Neural cell (in vitro differentiated cells): ENCODE results near the gene CHCHD3.

Experiments used
- CTCF ChIP-seq: fragments of 450-650 bp; IDR thresholded peaks from 2 replicates; pipeline ENCODE4 v1.5.1; 2014; ENCODE audit warnings: antibody characterized with exemption, mild to moderate bottlenecking, moderate library complexity; ENCODE audit not compliant: poor library complexity, severe bottlenecking
- EP300 ChIP-seq: fragments of 450-650 bp; conservative IDR thresholded peaks from 2 replicates; pipeline ENCODE4 v1.6.1; 2014; ENCODE audit warnings: antibody characterized with exemption, mild to moderate bottlenecking, moderate library complexity; ENCODE audit not compliant: poor library complexity, severe bottlenecking
- EZH2 ChIP-seq: fragments of 200-600, 300-800 bp; shearing (Covaris generic), sonication (generic); IDR thresholded peaks from 2 replicates; pipeline ENCODE4 v1.6.1; 2014; ENCODE audit warnings: antibody characterized with exemption, low read length, borderline replicate concordance, mild to moderate bottlenecking; ENCODE audit not compliant: insufficient read depth, poor library complexity, severe bottlenecking
- REST ChIP-seq: IDR thresholded peaks from 2 replicates; pipeline ENCODE4 v1.6.1; 2012; ENCODE audit warnings: borderline replicate concordance
- SMC3 ChIP-seq: fragments of 450-650 bp; conservative IDR thresholded peaks from 2 replicates; pipeline ENCODE4 v1.6.1; 2014; ENCODE audit warnings: antibody characterized with exemption, mild to moderate bottlenecking, moderate library complexity; ENCODE audit not compliant: poor library complexity
- TAF1 ChIP-seq: IDR thresholded peaks from 2 replicates; pipeline ENCODE4 v1.6.1; 2012; ENCODE audit warnings: low read depth

GRCh38 chr7:132897093-132897687 is 184.7 kb downstream of the CHCHD3 start:
- TF ChIP-seq REST, result peak; percentile 57
- peak; percentile 90 for TF ChIP-seq EP300
- no peak for TF ChIP-seq CTCF
- TF ChIP-seq TAF1, result no peak
- TF ChIP-seq EZH2, result no peak
- TF ChIP-seq SMC3, result peak; percentile 5
